Cardiac muscle cell (in vitro differentiated cells and primary cell): ENCODE measurements around the gene NCOA6. TPM values are rescaled to one million over a fixed set of nuclear protein-coding genes. Genes with fewer than 3 reads are reported as not detected.

ENCODE experiments used
- DNase-seq, 2 donors: peaks; one replicate each; pipeline versions ENCODE4 v3.0.0 to v3.0.0-alpha.2; 2010 to 2017; ENCODE audit warnings: low read depth in 1 of 2, low spot score in 1 of 2
- H3K27ac ChIP-seq: fragments of 200-600 bp; sonication (generic); 2 replicates; pipeline ENCODE4 v1.5.1; 2016
- H3K27me3 ChIP-seq: fragments of 200-600 bp; sonication (generic); 2 replicates; pipeline ENCODE4 v1.6.0; 2016; ENCODE audit warnings: control low read depth
- H3K36me3 ChIP-seq: fragments of 200-600 bp; sonication (generic); 2 replicates; pipeline ENCODE4 v1.5.1; 2016; ENCODE audit warnings: control low read depth
- H3K4me1 ChIP-seq: fragments of 200-600 bp; sonication (generic); 2 replicates; pipeline ENCODE4 v1.8.1; 2017; ENCODE audit warnings: low read depth, mild to moderate bottlenecking, mixed run types
- H3K4me3 ChIP-seq: fragments of 200-600 bp; sonication (generic); 2 replicates; pipeline ENCODE4 v1.5.1; 2016; ENCODE audit warnings: mild to moderate bottlenecking
- H3K9me3 ChIP-seq: fragments of 200-600 bp; sonication (generic); 2 replicates; pipeline ENCODE4 v1.5.1; 2017; ENCODE audit warnings: low read depth, mild to moderate bottlenecking, control low read depth
- polyA plus RNA-seq: library from polyadenylated mRNA; unstranded; fragments of >200 nt; fragmentation: Nextera tagmentation; extraction: Ambion mirVana; gene quantifications from 2 replicates; pipeline ENCODE4 v1.2.1, GENCODE V29; 2016
- total RNA-seq: library from RNA; depleted of rRNA; stranded (reverse); fragments of >200 nt; gene quantifications from 2 replicates; pipeline ENCODE4 v1.2.3, GENCODE V29; 2016
- TF ChIP-seq, protein P1 (sequence below): IDR thresholded peaks from 2 replicates; pipeline ENCODE4 v1.5.1; 2012; ENCODE audit warnings: low read depth, mild to moderate bottlenecking, low read length

NCOA6 gene
- total and polyA plus RNA-seq, 2 experiments from 2014 or later: 16.8 to 21.4 TPM

DNA sequence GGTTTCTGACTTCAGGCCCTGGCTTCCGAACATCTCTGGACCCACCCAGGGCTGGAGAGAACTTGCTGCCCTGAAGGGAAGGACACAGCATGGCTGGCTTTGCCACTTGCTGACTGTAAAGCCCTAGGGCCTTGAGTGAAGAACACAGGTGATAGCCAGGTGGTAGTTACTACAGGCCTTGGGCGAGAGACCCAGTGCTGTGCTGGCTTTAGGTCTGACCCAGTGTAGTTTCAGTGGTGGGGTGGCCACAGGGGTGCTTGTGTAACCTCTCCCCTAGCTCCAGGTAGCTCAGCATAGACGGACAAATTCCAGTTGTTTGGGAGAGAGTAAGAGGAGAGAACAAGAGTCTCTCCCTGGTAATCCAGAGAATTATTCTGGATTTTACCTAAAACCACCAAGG, 27.1 kb downstream of the NCOA6 start:
- Histone ChIP-seq H3K4me3 (no peak overlapping the region), H3K36me3 (no peaks in the 10 kb centered on the region), H3K4me1 (no peaks in the 10 kb centered on the region), H3K9me3 (no peaks in the 10 kb centered on the region), H3K27ac (no peak overlapping the region), H3K27me3 (no peaks in the 10 kb centered on the region)
- DNase-seq: no peak
- TF ChIP-seq, protein P1, sequence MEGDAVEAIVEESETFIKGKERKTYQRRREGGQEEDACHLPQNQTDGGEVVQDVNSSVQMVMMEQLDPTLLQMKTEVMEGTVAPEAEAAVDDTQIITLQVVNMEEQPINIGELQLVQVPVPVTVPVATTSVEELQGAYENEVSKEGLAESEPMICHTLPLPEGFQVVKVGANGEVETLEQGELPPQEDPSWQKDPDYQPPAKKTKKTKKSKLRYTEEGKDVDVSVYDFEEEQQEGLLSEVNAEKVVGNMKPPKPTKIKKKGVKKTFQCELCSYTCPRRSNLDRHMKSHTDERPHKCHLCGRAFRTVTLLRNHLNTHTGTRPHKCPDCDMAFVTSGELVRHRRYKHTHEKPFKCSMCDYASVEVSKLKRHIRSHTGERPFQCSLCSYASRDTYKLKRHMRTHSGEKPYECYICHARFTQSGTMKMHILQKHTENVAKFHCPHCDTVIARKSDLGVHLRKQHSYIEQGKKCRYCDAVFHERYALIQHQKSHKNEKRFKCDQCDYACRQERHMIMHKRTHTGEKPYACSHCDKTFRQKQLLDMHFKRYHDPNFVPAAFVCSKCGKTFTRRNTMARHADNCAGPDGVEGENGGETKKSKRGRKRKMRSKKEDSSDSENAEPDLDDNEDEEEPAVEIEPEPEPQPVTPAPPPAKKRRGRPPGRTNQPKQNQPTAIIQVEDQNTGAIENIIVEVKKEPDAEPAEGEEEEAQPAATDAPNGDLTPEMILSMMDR: no peak

DNA sequence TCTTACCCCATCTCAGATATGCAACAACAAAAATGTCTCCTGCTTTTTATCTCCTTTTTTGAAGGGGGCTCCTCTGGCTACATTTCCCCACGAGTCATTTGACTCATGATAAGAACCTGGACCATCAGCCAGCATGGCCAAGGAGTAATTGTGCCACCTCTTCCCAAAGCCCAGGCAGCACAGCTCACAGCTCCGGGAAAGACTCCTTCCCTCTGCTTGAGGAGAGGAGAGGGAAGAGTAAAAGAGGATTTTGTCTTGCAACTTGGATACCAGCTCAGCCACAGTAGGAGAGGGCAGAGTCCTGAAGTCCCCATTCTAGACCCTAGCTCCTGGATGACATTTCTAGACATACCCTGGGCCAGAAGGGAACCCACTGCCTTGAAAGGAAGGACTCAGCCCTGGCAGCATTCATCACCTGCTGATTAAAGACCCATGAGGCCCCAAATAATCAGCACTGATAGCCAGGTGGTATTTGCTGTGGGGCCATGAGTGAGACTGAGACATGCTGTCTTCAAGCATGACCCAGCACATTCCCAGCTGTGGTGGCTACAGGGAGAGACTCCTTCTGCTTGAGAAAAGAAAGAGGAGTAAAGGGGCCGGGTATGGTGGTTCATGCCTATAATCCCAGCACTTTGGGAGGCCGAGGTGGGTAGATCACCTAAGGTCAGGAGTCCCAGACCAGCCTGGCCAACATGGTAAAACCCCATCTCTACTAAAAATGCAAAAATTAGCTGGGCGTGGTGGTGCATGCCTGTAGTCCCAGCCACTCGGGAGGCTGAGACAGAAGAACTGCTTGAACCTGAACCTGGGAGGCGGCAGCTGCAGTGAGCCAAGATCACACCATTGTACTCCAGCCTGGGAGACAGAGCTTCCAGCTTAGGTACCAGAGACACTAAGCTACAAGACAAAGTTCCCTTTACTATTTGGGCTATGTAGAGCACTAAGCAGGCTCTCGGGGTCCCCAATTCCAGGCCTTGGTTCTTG, 28.1 kb downstream of the NCOA6 start:
- Histone ChIP-seq H3K36me3 (no peaks in the 10 kb centered on the region), H3K9me3 (no peaks in the 10 kb centered on the region), H3K27ac (no peak overlapping the region), H3K4me3 (no peak overlapping the region), H3K4me1 (peaks cover 6% of the 10 kb centered on the region), H3K27me3 (no peaks in the 10 kb centered on the region)
- DNase-seq: no peak
- TF ChIP-seq, protein P1: no peak

DNA sequence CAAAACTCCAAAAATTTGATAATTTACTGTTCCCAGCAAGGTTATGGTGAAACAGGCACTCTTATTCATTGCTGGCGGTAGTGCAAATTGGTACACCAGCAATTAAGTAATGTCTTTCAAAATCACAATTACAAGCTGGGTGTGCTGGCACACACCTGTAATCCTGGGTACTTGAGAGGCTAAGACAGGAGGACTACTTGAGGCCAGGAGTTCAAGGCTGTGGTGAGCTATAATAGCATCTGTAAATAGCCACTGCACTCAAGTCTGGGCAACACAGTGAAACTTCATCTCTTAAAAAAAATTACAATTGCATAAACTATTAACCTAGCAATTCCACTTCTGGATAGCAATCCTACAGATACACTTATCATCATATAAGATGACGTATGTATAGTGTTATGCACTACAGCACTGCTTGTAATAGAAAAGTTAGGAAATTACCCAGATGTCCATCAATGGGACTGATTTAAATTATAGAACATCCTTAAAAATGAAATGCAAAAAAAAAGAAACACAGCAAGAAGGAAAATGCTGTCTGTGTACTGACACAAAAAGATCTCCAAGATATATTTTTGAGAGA, 31.4 kb downstream of the NCOA6 start:
- Histone ChIP-seq H3K36me3 (no peaks in the 10 kb centered on the region), H3K9me3 (no peaks in the 10 kb centered on the region), H3K27me3 (no peaks in the 10 kb centered on the region), H3K4me1 (peaks cover 15% of the 10 kb centered on the region), H3K27ac (no peak overlapping the region), H3K4me3 (no peak overlapping the region)
- no peak for DNase-seq
- TF ChIP-seq, protein P1: no peak

DNA sequence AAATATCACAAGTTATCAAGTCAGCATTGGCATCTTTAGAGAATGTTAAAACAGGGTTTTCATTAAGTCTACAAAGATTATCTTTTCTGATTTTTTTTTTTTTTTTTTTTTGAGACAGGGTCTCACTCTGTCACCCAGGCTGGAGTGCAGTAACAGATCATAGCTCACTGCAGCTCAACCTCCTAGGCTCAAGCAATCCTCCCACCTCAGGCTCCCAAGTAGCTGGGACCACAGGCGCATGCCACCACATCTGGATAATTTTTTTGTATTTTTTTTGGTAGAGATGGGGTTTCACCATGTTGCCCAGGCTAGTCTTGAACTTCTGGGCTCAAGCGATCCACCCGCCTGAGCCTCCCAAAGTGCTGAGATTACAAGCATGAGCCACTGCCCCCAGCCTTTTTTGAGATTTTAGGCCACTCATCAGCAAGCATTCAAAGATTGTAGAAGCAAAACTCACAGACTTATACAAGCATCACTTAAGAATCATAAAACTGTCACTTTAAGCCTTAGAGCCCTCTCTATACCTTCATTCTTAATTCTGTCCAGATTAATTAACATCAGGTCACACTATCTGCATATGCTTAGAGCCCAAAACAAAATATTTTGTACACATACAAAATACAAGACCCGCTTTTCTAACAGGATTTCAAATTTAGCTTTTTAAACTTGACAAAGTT, 32.6 kb downstream of the NCOA6 start:
- DNase-seq: no peak
- no peak overlapping the region for H3K27ac ChIP-seq
- TF ChIP-seq, protein P1: no peak

DNA sequence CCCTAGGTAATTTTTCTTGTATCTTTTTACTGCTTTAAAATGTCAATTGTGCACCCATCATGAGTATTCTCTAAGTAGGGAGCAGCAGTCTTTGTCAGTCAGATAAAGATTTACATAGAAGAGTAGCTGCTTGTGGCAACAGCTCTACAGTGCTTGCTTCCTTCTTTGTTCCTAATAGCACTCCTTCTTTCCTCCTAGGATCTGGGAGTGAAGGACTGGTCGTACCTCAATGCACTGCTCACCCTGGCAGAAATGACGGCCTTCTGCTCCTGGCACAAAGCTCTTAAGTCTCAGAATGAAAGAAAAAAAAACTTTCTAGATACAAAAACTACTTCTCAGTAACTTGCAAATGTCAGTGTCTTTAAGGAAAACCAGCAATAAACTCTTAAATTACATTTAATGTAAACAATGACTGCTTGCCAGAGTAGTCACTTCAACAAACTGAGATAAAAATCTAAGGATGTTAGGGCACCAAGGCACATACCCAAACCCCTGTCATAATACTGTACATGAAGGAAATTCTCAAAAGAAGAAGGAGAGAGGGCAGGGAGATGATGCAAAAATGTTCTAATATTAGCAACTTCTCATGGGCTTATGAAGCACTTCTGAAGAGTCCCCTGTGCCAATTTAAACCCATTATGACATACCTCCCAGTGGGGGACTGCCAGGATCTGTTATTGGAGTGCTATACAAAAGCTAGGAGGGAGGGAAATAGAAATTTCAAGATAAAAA, 34.0 kb downstream of the NCOA6 start:
- Histone ChIP-seq H3K4me3 (no peak overlapping the region), H3K27me3 (no peaks in the 10 kb centered on the region), H3K4me1 (peaks cover 15% of the 10 kb centered on the region), H3K9me3 (no peaks in the 10 kb centered on the region), H3K27ac (peak overlapping the region; percentile 46), H3K36me3 (no peaks in the 10 kb centered on the region)
- DNase-seq: peak in 1 of 2 donors; percentile 69
- TF ChIP-seq, protein P1: no peak

More for the DNA sequence above, 32.6 kb downstream of the NCOA6 start:
- H3K9me3 ChIP-seq: no peaks in the 10 kb centered on the region
- H3K4me1 ChIP-seq: peaks cover 15% of the 10 kb centered on the region
- H3K36me3 ChIP-seq: no peaks in the 10 kb centered on the region
- no peaks in the 10 kb centered on the region for H3K27me3 ChIP-seq
- H3K4me3 ChIP-seq: no peak overlapping the region
